ENCODE results near the gene P2RY2.

- TF ChIP-seq POLR2A (IDR thresholded peaks at IDR 0.05) (no peak), CTCF (IDR thresholded peaks at IDR 0.05) (no peak)
Measured at GRCh38 chr11:73236205-73236765, 18.2 kb downstream of the P2RY2 start.

Measured in heart left ventricle (tissue), 13 donors.